KOPT-K1 (cell line): ENCODE data around the gene TMEM270.
A peak's percentile ranks its signal among the peaks of the same experiment; 100 is the strongest.
"Not testable (repeated sequence)": the region's sequence is repeated elsewhere in the genome, so short reads cannot be mapped to it uniquely, and the experiment has no call there.

Experiments
- H3K27ac ChIP-seq: fragments of 200-600 bp; sonication (generic); 2 replicates; pipeline ENCODE4 v1.5.1; 2016; ENCODE audit warnings: antibody characterized with exemption, mild to moderate bottlenecking, low read depth, low read length; ENCODE audit not compliant: poor library complexity, severe bottlenecking
- H3K36me3 ChIP-seq: fragments of 200-600 bp; sonication (generic); 2 replicates; pipeline ENCODE4 v1.5.1; 2017; ENCODE audit warnings: antibody characterized with exemption, mild to moderate bottlenecking, low read length, moderate library complexity; ENCODE audit not compliant: insufficient read depth
- H3K9me3 ChIP-seq: fragments of 200-600 bp; sonication (generic); 2 replicates; pipeline ENCODE4 v1.5.1; 2017; ENCODE audit warnings: antibody characterized with exemption, low read length, mild to moderate bottlenecking; ENCODE audit not compliant: insufficient read depth, poor library complexity, severe bottlenecking

Gene TMEM270

GRCh38 chr7:73841689-73842066, 19.3 kb upstream of the TMEM270 start:
- no peaks in the 10 kb centered on the region for H3K36me3 ChIP-seq
- H3K9me3 ChIP-seq, result no peaks in the 10 kb centered on the region
- peak overlapping the region; percentile 54 for H3K27ac ChIP-seq

- peak within 1 kb of the TSS; percentile 54 for H3K27ac ChIP-seq
- no peaks in the 10 kb centered on the region for H3K9me3 ChIP-seq
- H3K36me3 ChIP-seq, result no peaks in the 10 kb centered on the region
Measured at GRCh38 chr7:73842067-73842976, 18.6 kb upstream of the TMEM270 start, which contains the start of gene METTL27. Gene METTL27 (minus strand): TSS chr7:73842516. CDS start chr7:73842140, 376 bp downstream.

- H3K9me3 ChIP-seq, result peaks cover 9% of the 10 kb centered on the region
- no peaks in the 10 kb centered on the region for H3K36me3 ChIP-seq
- H3K27ac ChIP-seq, result no peak overlapping the region
Measured at GRCh38 chr7:73844131-73844547, 16.8 kb upstream of the TMEM270 start.

- Histone ChIP-seq H3K36me3 (no peaks in the 10 kb centered on the region), H3K9me3 (peaks cover 9% of the 10 kb centered on the region), H3K27ac (no peak overlapping the region)
Measured at GRCh38 chr7:73844848-73845460, 16.0 kb upstream of the TMEM270 start.

- not testable (repeated sequence) for H3K36me3 ChIP-seq, H3K9me3 ChIP-seq, H3K27ac ChIP-seq
Measured at GRCh38 chr7:73845701-73846195, 15.2 kb upstream of the TMEM270 start.

GRCh38 chr7:73847941-73848723, 12.8 kb upstream of the TMEM270 start:
- Histone ChIP-seq H3K36me3 (no peaks in the 10 kb centered on the region), H3K27ac (no peak overlapping the region), H3K9me3 (peaks cover 9% of the 10 kb centered on the region)

GRCh38 chr7:73850781-73851207, 10.2 kb upstream of the TMEM270 start:
- H3K27ac ChIP-seq, result no peak overlapping the region
- peaks cover 9% of the 10 kb centered on the region for H3K9me3 ChIP-seq
- H3K36me3 ChIP-seq, result no peaks in the 10 kb centered on the region

- Histone ChIP-seq H3K9me3 (peaks cover 9% of the 10 kb centered on the region), H3K36me3 (no peaks in the 10 kb centered on the region), H3K27ac (no peak overlapping the region)
Measured at GRCh38 chr7:73851410-73852338, 9.3 kb upstream of the TMEM270 start.

- peaks cover 9% of the 10 kb centered on the region for H3K9me3 ChIP-seq
- no peaks in the 10 kb centered on the region for H3K36me3 ChIP-seq
- H3K27ac ChIP-seq, result no peak overlapping the region
Measured at GRCh38 chr7:73852500-73852899, 8.5 kb upstream of the TMEM270 start.

- no peaks in the 10 kb centered on the region for H3K9me3 ChIP-seq
- H3K27ac ChIP-seq, result no peak overlapping the region
- no peaks in the 10 kb centered on the region for H3K36me3 ChIP-seq
Measured at GRCh38 chr7:73856941-73857340, 4.0 kb upstream of the TMEM270 start.

GRCh38 chr7:73858807-73859206, 2.2 kb upstream of the TMEM270 start:
- no peaks in the 10 kb centered on the region for H3K9me3 ChIP-seq
- no peaks in the 10 kb centered on the region for H3K36me3 ChIP-seq
- no peak overlapping the region for H3K27ac ChIP-seq

GRCh38 chr7:73861305-73861704, 346 bp downstream of the TMEM270 start:
- Histone ChIP-seq H3K27ac (no peak overlapping the region), H3K36me3 (no peaks in the 10 kb centered on the region), H3K9me3 (no peaks in the 10 kb centered on the region)

GRCh38 chr7:73864981-73865711, 4.2 kb downstream of the TMEM270 start:
- no peaks in the 10 kb centered on the region for H3K36me3 ChIP-seq
- no peak overlapping the region for H3K27ac ChIP-seq

More at GRCh38 chr7:73864981-73865711, 4.2 kb downstream of the TMEM270 start:
- no peaks in the 10 kb centered on the region for H3K9me3 ChIP-seq
